Naive B cell (primary cell): ENCODE data around the gene CRY2. TPM values are rescaled to one million over a fixed set of nuclear protein-coding genes. Genes with fewer than 3 reads are reported as not detected.

Experiments
- polyA plus RNA-seq, 6 donors: library from polyadenylated mRNA; unstranded; fragments of 300-500 nt; fragmentation: Illumina TruSeq; gene quantifications; one replicate each; pipeline ENCODE4 v1.2.3, GENCODE V29; 2021; ENCODE audit warnings: low read depth in 6 of 6

Gene CRY2
- polyA plus RNA-seq, 6 donors from 2014 or later, result 10.0 to 34.2 (median 26.7) TPM

Other genes starting within 250 kb of the CRY2 start
- gene CHST1, start 181.9 kb upstream of the CRY2 start, polyA plus RNA-seq, result not detected
- 1 to 10 TPM; 3.3 to 7.6 (median 5.7) TPM for gene SLC35C1, start 42.3 kb upstream of the CRY2 start, polyA plus RNA-seq
- under 1 TPM in 5 of 6 donors, not detected in 1; 0.12 to 0.35 (median 0.20) TPM for gene MAPK8IP1, start 38.2 kb downstream of the CRY2 start, polyA plus RNA-seq
- not detected for gene FREY1, start 59.8 kb downstream of the CRY2 start, polyA plus RNA-seq
- 10 to 100 TPM; 47.4 to 64.4 (median 60.4) TPM for gene PEX16, start 70.4 kb downstream of the CRY2 start, polyA plus RNA-seq
- gene LARGE2, start 75.2 kb downstream of the CRY2 start, polyA plus RNA-seq, result 10 to 100 TPM; 30.6 to 84.4 (median 37.4) TPM